GM12878 (cell line): ENCODE data around the gene CNKSR3. TPM values are rescaled to one million over a fixed set of nuclear protein-coding genes. Genes with fewer than 3 reads are reported as not detected.

Experiments used
- BACH1 ChIP-seq: fragments of 450-650 bp; IDR thresholded peaks from 2 replicates; pipeline ENCODE4 v1.6.1; 2017; ENCODE audit warnings: mild to moderate bottlenecking, borderline replicate concordance
- BMI1 ChIP-seq: fragments of 450-650 bp; IDR thresholded peaks from 2 replicates; pipeline ENCODE4 v1.6.1; 2016; ENCODE audit warnings: mild to moderate bottlenecking, moderate library complexity, borderline replicate concordance
- HCFC1 ChIP-seq: fragments of 150-350 bp; IDR thresholded peaks from 2 replicates; pipeline ENCODE4 v1.6.1; 2014; ENCODE audit warnings: low read length
- ZSCAN29 ChIP-seq: fragments of 450-650 bp; IDR thresholded peaks from 2 replicates; pipeline ENCODE4 v1.6.1; 2017; ENCODE audit warnings: mild to moderate bottlenecking, moderate library complexity
- polyA plus RNA-seq, 11 experiments: library from polyadenylated mRNA; depleted of rRNA in 4 of 11; unstranded in 6 of 11; stranded (reverse) in 5 of 11; fragments of >200 nt; fragmentation: Nextera tagmentation in 4 of 11; fragmentation: Illumina TruSeq in 1 of 11; extraction: Ambion mirVana in 4 of 11; extraction: Trizol in 1 of 11; gene quantifications; 1 replicate in 1 of 11; 2 replicates in 10 of 11; pipeline versions ENCODE4 v1.2.1 to v1.2.3, GENCODE V29; 2011 to 2016; ENCODE audit warnings: inconsistent platforms in 2 of 11, missing spikeins in 2 of 11, low read depth in 1 of 11
- total RNA-seq, 4 experiments: library from RNA; depleted of rRNA in 3 of 4; stranded (reverse); fragments of >200 nt in 3 of 4; fragmentation: Illumina TruSeq in 1 of 4; extraction: Trizol in 1 of 4; gene quantifications; 2 replicates each; pipeline versions ENCODE4 v1.2.1 to v1.2.3, GENCODE V29; 2013 to 2021
- TF ChIP-seq, protein P1 (sequence below): fragments of 450-650 bp; formaldehyde crosslinking; IDR thresholded peaks from 2 replicates; pipeline ENCODE4 v1.4.0; 2022; ENCODE audit warnings: mild to moderate bottlenecking, moderate library complexity
- TF ChIP-seq, protein P2 (sequence below): fragments of 450-650 bp; conservative IDR thresholded peaks from 2 replicates; pipeline ENCODE4 v1.6.1; 2017; ENCODE audit warnings: mild to moderate bottlenecking, moderate library complexity
- TF ChIP-seq, protein P3 (sequence below): fragments of 450-650 bp; IDR thresholded peaks from 2 replicates; pipeline ENCODE4 v1.6.1; 2017; ENCODE audit warnings: antibody characterized with exemption, mild to moderate bottlenecking, moderate library complexity

The CNKSR3 gene
- total and polyA plus RNA-seq, 10 of the 15 experiments (the other 5 are each of a cell fraction or from before 2014, with no cell fraction given) = under 0.01 to 0.48 (median 0.12) TPM; not detected in 2

DNA sequence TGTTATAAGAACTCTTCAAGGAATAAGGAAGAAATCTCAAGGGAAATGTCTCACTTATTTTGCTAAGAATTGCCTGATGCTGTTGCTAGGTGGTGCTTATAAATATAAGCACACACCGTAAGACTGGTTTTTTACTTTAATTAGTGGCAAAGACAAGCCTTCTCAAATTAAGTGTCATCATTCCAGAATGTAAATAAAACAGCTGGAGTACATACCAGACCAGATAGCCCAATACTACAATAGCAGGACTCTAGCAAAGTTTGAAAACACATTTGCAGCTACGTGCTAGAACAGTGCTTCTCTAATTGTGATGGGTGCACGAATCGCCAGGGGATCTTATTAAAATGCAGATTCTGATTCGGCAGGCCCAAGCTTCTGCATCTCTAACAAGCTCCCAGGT is 6.8 kb downstream of the CNKSR3 start (continued):
- TF ChIP-seq BACH1 (no peak), BMI1 (no peak), ZSCAN29 (no peak), HCFC1 (no peak)
- TF ChIP-seq, protein P1, sequence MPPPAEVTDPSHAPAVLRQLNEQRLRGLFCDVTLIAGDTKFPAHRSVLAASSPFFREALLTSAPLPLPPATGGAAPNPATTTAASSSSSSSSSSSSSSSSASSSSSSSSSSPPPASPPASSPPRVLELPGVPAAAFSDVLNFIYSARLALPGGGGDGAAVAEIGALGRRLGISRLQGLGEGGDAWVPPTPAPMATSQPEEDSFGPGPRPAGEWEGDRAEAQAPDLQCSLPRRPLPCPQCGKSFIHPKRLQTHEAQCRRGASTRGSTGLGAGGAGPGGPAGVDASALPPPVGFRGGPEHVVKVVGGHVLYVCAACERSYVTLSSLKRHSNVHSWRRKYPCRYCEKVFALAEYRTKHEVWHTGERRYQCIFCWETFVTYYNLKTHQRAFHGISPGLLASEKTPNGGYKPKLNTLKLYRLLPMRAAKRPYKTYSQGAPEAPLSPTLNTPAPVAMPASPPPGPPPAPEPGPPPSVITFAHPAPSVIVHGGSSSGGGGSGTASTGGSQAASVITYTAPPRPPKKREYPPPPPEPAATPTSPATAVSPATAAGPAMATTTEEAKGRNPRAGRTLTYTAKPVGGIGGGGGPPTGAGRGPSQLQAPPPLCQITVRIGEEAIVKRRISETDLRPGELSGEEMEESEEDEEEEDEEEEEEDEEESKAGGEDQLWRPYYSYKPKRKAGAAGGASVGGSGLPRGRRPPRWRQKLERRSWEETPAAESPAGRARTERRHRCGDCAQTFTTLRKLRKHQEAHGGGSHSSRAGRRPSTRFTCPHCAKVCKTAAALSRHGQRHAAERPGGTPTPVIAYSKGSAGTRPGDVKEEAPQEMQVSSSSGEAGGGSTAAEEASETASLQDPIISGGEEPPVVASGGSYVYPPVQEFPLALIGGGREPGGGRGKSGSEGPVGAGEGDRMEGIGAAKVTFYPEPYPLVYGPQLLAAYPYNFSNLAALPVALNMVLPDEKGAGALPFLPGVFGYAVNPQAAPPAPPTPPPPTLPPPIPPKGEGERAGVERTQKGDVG (CRISPR knock-in tag) = no peak
- TF ChIP-seq, protein P2, sequence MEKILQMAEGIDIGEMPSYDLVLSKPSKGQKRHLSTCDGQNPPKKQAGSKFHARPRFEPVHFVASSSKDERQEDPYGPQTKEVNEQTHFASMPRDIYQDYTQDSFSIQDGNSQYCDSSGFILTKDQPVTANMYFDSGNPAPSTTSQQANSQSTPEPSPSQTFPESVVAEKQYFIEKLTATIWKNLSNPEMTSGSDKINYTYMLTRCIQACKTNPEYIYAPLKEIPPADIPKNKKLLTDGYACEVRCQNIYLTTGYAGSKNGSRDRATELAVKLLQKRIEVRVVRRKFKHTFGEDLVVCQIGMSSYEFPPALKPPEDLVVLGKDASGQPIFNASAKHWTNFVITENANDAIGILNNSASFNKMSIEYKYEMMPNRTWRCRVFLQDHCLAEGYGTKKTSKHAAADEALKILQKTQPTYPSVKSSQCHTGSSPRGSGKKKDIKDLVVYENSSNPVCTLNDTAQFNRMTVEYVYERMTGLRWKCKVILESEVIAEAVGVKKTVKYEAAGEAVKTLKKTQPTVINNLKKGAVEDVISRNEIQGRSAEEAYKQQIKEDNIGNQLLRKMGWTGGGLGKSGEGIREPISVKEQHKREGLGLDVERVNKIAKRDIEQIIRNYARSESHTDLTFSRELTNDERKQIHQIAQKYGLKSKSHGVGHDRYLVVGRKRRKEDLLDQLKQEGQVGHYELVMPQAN = no peak
- TF ChIP-seq, protein P3, sequence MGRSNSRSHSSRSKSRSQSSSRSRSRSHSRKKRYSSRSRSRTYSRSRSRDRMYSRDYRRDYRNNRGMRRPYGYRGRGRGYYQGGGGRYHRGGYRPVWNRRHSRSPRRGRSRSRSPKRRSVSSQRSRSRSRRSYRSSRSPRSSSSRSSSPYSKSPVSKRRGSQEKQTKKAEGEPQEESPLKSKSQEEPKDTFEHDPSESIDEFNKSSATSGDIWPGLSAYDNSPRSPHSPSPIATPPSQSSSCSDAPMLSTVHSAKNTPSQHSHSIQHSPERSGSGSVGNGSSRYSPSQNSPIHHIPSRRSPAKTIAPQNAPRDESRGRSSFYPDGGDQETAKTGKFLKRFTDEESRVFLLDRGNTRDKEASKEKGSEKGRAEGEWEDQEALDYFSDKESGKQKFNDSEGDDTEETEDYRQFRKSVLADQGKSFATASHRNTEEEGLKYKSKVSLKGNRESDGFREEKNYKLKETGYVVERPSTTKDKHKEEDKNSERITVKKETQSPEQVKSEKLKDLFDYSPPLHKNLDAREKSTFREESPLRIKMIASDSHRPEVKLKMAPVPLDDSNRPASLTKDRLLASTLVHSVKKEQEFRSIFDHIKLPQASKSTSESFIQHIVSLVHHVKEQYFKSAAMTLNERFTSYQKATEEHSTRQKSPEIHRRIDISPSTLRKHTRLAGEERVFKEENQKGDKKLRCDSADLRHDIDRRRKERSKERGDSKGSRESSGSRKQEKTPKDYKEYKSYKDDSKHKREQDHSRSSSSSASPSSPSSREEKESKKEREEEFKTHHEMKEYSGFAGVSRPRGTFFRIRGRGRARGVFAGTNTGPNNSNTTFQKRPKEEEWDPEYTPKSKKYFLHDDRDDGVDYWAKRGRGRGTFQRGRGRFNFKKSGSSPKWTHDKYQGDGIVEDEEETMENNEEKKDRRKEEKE = no peak
